ENCODE data around the gene ZNF662.

ZNF662 gene

GRCh38 chr3:42911551-42911950 is 5.6 kb downstream of the ZNF662 start:
- no peak overlapping the region for H3K4me3 ChIP-seq (ENCODE audit: low read length)
- TF ChIP-seq CTCF (conservative IDR thresholded peaks at IDR 0.05; ENCODE audit: low read length), result no peak
- no peak for DNase-seq (ENCODE audit: low read depth)

- DNase-seq (ENCODE audit: low read depth), result no peak
- no peak overlapping the region for H3K4me3 ChIP-seq (ENCODE audit: low read length)
- TF ChIP-seq CTCF (conservative IDR thresholded peaks at IDR 0.05; ENCODE audit: low read length), result no peak
Observed at GRCh38 chr3:42914771-42915515, 9.0 kb downstream of the ZNF662 start.

- no peak for DNase-seq (ENCODE audit: low read depth)
- no peak overlapping the region for H3K4me3 ChIP-seq (ENCODE audit: low read length)
- TF ChIP-seq CTCF (conservative IDR thresholded peaks at IDR 0.05; ENCODE audit: low read length), result no peak
Observed at GRCh38 chr3:42923606-42924005, 17.7 kb downstream of the ZNF662 start.

- no peak for TF ChIP-seq CTCF (conservative IDR thresholded peaks at IDR 0.05; ENCODE audit: low read length)
- H3K4me3 ChIP-seq (ENCODE audit: low read length), result no peak overlapping the region
- DNase-seq (ENCODE audit: low read depth), result no peak
Observed at GRCh38 chr3:42926310-42926709, 20.4 kb downstream of the ZNF662 start.

GRCh38 chr3:42934111-42934510 is 28.2 kb downstream of the ZNF662 start:
- TF ChIP-seq CTCF (conservative IDR thresholded peaks at IDR 0.05; ENCODE audit: low read length), result no peak
- no peak overlapping the region for H3K4me3 ChIP-seq (ENCODE audit: low read length)

GRCh38 chr3:42934910-42935309 is 29.0 kb downstream of the ZNF662 start:
- no peak for TF ChIP-seq CTCF (conservative IDR thresholded peaks at IDR 0.05; ENCODE audit: low read length)
- no peak for DNase-seq (ENCODE audit: low read depth)
- H3K4me3 ChIP-seq (ENCODE audit: low read length), result no peak overlapping the region

More at GRCh38 chr3:42934111-42934510, 28.2 kb downstream of the ZNF662 start:
- no peak for DNase-seq (ENCODE audit: low read depth)

- TF ChIP-seq CTCF (conservative IDR thresholded peaks at IDR 0.05; ENCODE audit: low read length), result no peak
- DNase-seq (ENCODE audit: low read depth), result no peak
Observed at GRCh38 chr3:42935472-42935871, 29.5 kb downstream of the ZNF662 start.

More at GRCh38 chr3:42935472-42935871, 29.5 kb downstream of the ZNF662 start:
- H3K4me3 ChIP-seq (ENCODE audit: low read length), result no peak overlapping the region

Measured in AG10803 (cell line).